Posterior vena cava (tissue), 2 donors: ENCODE results near the gene SERPINE1. TPM values are rescaled to one million over a fixed set of nuclear protein-coding genes. Genes with fewer than 3 reads are reported as not detected.

Experiments
- DNase-seq: peaks from one replicate; pipeline ENCODE4 v3.0.0-alpha.2; 2020; ENCODE audit warnings: low spot score
- intact Hi-C, 2 donors: fragments of 100-400 bp; cut with DNase I; formaldehyde crosslinking; loops; one replicate each; pipeline versions ENCODE4 v1.14.1 to v1.14.2; 2022 to 2023
- total RNA-seq, 2 donors: library from RNA; stranded (reverse); fragmentation: NEBNext Ultra II Directional; extraction: Animal tissue kit (Norgen Biotek cat#: 25700); gene quantifications; one replicate each; pipeline ENCODE4 v1.2.1, GENCODE V29; 2021
- donor health status: DM: yes; HTN: yes; CAD: no.
- donor health status: DM: yes; HTN: yes; CAD: no.

Gene SERPINE1
- total RNA-seq, 2 donors from 2014 or later = 77.3 to 240 TPM

- intact Hi-C loops = loop anchor here (5.0 to 10.0 kb wide), 2 partner anchors 111 to 718 kb away; no protein-coding TSS in a partner anchor
- DNase-seq = no peak
Measured at GRCh38 chr7:101164071-101164840, 37.4 kb downstream of the SERPINE1 start.

- peak; percentile 98 for DNase-seq
- intact Hi-C loops = loop anchor here in 1 of 2 donors (10.0 kb wide), 1 partner anchor 109 kb away; no protein-coding TSS in a partner anchor
Measured at GRCh38 chr7:101165075-101165957, 38.4 kb downstream of the SERPINE1 start, which contains the start of gene VGF. Gene VGF, minus strand, starts transcription at chr7:101165569. Its CDS starts 726 bp downstream, at chr7:101164843.

GRCh38 chr7:101165958-101166647 lies 39.2 kb downstream of the SERPINE1 start:
- intact Hi-C loops = loop anchor here in 1 of 2 donors (10.0 kb wide), 1 partner anchor 109 kb away; no protein-coding TSS in a partner anchor
- no peak for DNase-seq

DNA sequence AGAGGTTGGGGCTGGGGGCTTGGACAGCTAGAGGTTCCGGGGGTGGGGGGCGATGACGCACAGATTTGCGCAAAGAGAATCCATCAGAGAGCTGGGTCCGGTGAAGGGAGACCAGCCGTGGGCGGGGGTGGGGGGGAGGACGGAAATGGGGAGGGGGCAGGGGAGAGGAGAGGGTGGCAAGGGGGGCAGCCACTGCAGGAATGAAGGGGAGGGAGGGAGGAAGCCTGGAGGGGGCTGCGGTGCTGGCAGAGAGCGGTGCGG lies 39.7 kb downstream of the SERPINE1 start:
- DNase-seq = no peak
- intact Hi-C loops = loop anchor here in 1 of 2 donors (10.0 kb wide), 1 partner anchor 108 kb away; no protein-coding TSS in a partner anchor

DNA sequence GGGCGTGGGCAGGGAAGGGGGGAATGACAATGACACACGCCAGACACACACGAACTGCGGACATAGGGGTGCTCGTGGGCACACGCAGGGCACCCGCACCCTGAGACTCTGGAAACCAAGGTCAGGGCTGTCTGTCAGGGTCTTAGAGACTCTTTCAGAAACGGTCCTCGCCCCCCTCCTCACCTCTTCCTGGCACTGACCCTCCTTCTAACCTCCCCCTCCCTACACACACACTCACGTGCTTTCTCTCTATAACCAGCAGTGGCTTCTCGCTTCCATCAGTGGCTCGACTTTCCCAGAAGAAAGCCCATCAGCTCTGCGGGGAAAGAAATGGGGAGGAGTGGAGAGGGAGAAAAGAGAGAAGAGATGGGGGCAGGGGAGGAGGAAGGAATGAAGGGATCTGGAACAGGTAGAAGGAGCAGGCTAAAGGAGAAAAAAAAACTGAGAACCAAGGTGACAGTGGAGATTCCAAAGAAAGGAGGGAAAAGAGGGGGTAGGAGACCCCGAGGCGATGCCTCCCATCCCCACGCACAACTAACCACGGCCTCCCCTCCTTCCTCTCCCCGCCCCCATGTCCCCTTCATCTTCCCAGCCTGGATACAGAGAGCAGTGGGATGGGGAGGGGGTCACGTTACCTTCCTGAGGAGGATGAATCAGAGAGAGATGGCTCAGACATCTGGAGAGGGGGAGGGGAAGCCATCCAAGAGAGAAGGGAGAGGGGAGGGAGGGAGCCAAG lies 40.2 kb downstream of the SERPINE1 start:
- no peak for DNase-seq
- intact Hi-C loops = loop anchor here in 1 of 2 donors (10.0 kb wide), 1 partner anchor 108 kb away; no protein-coding TSS in a partner anchor

- intact Hi-C loops = loop anchor here in 1 of 2 donors (10.0 kb wide), 1 partner anchor 107 kb away; no protein-coding TSS in a partner anchor
Measured at GRCh38 chr7:101167645-101168411, 40.9 kb downstream of the SERPINE1 start.

DNA sequence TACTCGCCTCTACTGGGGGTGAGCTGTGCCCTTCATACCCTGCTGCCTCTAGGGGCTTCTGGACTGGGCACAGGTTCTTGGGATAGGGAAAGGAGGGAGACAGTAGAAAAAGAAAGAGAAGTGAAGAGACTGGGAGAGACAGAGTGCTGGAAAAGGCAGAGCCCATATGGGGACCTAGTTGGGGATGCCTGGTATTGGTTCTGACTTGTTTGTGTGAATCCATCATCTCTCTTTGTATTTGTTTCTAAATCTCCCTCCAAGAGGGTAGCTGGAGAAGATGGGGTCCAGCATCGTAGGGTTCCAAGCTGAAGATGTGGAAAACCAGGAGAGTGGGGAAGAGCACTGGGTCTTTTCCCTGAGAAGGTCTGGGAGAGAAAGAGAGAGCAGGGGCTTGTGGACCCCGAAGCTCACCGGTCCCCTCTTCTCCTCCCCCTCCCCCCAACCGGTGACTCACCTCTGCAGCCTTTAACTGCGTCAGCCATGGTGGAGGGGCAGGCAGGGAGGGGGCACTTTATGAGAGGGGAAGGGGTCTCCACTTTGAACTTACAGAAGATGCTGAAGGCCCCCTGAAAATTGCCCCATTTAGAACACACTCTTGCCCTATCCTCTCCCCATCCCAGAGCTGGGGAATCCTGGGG lies 41.6 kb downstream of the SERPINE1 start:
- intact Hi-C loops = loop anchor here in 1 of 2 donors (10.0 kb wide), 1 partner anchor 106 kb away; no protein-coding TSS in a partner anchor
- no peak for DNase-seq

More at GRCh38 chr7:101167645-101168411, 40.9 kb downstream of the SERPINE1 start:
- no peak for DNase-seq

GRCh38 chr7:101169110-101169837 lies 42.4 kb downstream of the SERPINE1 start:
- no peak for DNase-seq
- intact Hi-C loops = loop anchor here in 1 of 2 donors (10.0 kb wide), 1 partner anchor 106 kb away; no protein-coding TSS in a partner anchor

GRCh38 chr7:101169838-101170551 lies 43.1 kb downstream of the SERPINE1 start:
- intact Hi-C loops = loop anchor here in 1 of 2 donors (10.0 kb wide), 1 partner anchor 105 kb away; no protein-coding TSS in a partner anchor
- DNase-seq = peak; percentile 91

GRCh38 chr7:101170617-101171441 lies 43.9 kb downstream of the SERPINE1 start:
- DNase-seq = no peak
- intact Hi-C loops = no loop called here

DNA sequence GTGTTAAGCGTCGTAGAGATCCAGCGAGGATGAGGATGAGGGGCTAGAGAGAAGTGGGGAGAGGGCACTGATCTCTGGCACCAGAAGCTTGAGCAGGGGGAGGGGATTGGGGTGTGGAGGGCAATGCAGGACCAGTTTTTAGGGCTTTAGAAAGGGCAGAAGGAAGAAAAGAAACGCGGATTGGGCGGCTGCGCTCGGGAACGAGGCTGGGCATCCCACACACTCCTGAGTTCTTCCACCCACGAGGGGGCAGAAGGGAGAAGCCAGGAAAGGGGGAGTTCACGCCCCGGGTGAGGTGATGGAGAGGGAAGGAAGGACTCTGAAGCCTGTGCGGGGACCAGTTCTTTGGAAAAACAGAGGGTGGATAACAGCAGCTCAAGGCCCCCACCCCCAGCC lies 44.5 kb downstream of the SERPINE1 start:
- intact Hi-C loops = no loop called here
- DNase-seq = no peak

DNA sequence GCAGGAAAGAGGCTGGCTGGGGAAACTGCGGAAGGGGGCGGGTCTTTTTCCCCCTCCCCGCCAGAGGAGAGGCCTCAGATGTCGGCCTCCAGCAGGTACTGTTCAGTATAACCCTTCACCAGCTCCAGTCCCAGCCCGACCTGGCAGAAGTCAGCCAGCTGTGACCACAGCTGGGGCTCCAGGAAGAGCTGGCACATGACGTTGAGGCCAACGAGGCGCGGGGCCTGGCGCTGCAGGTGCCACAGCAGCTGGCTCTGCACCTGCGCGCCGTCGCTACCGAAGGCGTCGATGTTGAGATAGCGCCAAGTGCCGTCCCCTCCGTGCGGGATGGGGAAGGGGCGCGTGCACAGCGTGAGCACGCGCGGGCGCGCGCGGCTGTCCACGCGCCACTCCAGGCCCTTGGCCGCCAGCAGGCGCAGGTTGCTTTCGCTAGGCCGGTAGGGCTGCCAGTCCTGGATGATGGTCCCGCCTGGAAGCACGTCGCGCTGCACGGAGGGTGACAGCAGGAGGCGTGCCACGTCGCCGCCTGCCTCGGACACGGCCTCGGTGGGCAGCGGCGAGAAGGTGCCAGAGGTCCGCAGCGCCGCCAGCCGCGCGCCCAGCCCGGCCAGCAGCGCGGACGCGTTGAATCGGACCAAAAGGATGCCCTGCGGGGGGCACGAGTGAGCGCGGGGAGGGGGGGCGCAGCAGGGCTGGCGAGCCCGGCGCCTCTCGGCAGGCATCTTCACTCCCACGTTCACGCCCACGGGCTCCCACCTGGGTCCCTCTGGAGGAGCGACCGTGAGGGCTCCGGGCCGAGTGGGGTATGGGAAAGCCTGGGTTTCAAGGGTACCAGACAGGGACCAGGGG lies 45.3 kb downstream of the SERPINE1 start:
- intact Hi-C loops = no loop called here

GRCh38 chr7:101172854-101173751 lies 46.2 kb downstream of the SERPINE1 start:
- no peak for DNase-seq

More for the DNA sequence above, 45.3 kb downstream of the SERPINE1 start:
- DNase-seq = no peak

More at GRCh38 chr7:101172854-101173751, 46.2 kb downstream of the SERPINE1 start:
- intact Hi-C loops = no loop called here
